Calu3 (cell line): Measurements from ENCODE around the gene AREL1. TPM values are rescaled to one million over a fixed set of nuclear protein-coding genes. Genes with fewer than 3 reads are reported as not detected.

ENCODE experiments used
- BruUV-seq: library from RNA; stranded (reverse); fragments of 400-500 nt; replicated peaks from 2 replicates; lab custom pipeline; 2021; lab: Mats Ljungman, UMichigan
- CTCF ChIA-PET: fragments of 300-600 bp; sonication (Branson Sonifier 250); formaldehyde crosslinking; loops from one replicate; lab custom pipeline; 2022; ENCODE audit warnings: antibody characterized with exemption; lab: Charles Lee
- DNase-seq: peaks from one replicate; pipeline ENCODE4 v3.0.0; 2022
- H3K27ac Mint-ChIP-seq: one replicate; pipeline ENCODE4 v1.8.0; 2022; ENCODE audit warnings: mixed read lengths; ENCODE audit not compliant: unreplicated experiment
- H3K27me3 Mint-ChIP-seq: one replicate; pipeline ENCODE4 v1.8.0; 2022; ENCODE audit warnings: mixed read lengths; ENCODE audit not compliant: unreplicated experiment
- H3K36me3 Mint-ChIP-seq: one replicate; pipeline ENCODE4 v1.8.0; 2022; ENCODE audit warnings: mild to moderate bottlenecking, moderate library complexity, mixed read lengths; ENCODE audit not compliant: insufficient read depth, unreplicated experiment
- H3K4me1 Mint-ChIP-seq: one replicate; pipeline ENCODE4 v1.8.0; 2022; ENCODE audit warnings: mild to moderate bottlenecking, low read depth, mixed read lengths; ENCODE audit not compliant: unreplicated experiment
- H3K4me3 Mint-ChIP-seq: one replicate; pipeline ENCODE4 v1.8.0; 2022; ENCODE audit warnings: mild to moderate bottlenecking, low read depth, moderate library complexity, mixed read lengths; ENCODE audit not compliant: unreplicated experiment
- H3K9me3 Mint-ChIP-seq: one replicate; pipeline ENCODE4 v1.8.0; 2022; ENCODE audit warnings: low read depth, mixed read lengths; ENCODE audit not compliant: unreplicated experiment
- CTCF ChIP-seq: fragments of 200-600 bp; IDR thresholded peaks from one replicate; pipeline ENCODE4 v1.8.0; 2022; ENCODE audit warnings: antibody characterized with exemption; ENCODE audit not compliant: unreplicated experiment
- intact Hi-C: fragments of 100-400 bp; cut with micrococcal nuclease; formaldehyde crosslinking; loops from one replicate; pipeline ENCODE4 v1.10.0; 2022; ENCODE audit not compliant: unreplicated experiment
- total RNA-seq: library from RNA; stranded (reverse); gene quantifications from 2 replicates; pipeline ENCODE4 v1.2.3, GENCODE V29; 2022

Gene AREL1
- total RNA-seq, 1 experiment from 2014 or later, result 31.9 TPM

- intact Hi-C loops, result no loop called here
- TF ChIP-seq CTCF, result no peak
- H3K4me1 Mint-ChIP-seq, result no peaks in the 10 kb centered on the region
- H3K27me3 Mint-ChIP-seq, result no peaks in the 10 kb centered on the region
- CTCF ChIA-PET, result no interaction called here
- DNase-seq, result no peak
- BruUV-seq, result no TSS peak
- H3K36me3 Mint-ChIP-seq, result peaks cover 30% of the 10 kb centered on the region
- no peak overlapping the region for H3K27ac Mint-ChIP-seq
- no peaks in the 10 kb centered on the region for H3K9me3 Mint-ChIP-seq
- H3K4me3 Mint-ChIP-seq, result no peak overlapping the region
These were observed 37.7 kb downstream of the AREL1 start for GRCh38 chr14:74675219-74675618.

DNA sequence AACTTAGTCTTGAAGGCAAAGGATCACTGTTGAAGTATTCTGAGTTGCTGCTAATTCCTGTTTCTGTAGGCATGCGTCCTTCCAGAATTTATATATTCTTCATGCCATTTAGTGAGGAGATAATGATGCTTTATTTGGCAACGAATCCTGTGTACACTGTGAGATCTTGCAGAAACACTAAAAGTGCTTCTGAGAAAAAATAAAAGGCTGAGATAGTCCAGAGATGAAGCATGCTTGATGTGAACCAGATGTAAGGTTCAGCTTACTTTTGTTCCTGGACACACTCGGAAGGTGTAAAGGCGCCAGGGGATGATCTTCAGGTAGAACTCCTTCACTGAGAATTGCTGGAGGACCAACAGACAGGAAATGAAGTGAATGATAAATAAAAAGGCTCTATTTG, 39.1 kb downstream of the AREL1 start:
- CTCF ChIA-PET, result interaction anchor here (0.7 kb wide), 1 partner anchor 1694 kb away, joined by 5 read pairs; no protein-coding TSS in a partner anchor
- no peaks in the 10 kb centered on the region for H3K9me3 Mint-ChIP-seq
- intact Hi-C loops, result no loop called here
- no peaks in the 10 kb centered on the region for H3K4me1 Mint-ChIP-seq
- no TSS peak for BruUV-seq
- H3K27me3 Mint-ChIP-seq, result no peaks in the 10 kb centered on the region
- no peak overlapping the region for H3K4me3 Mint-ChIP-seq
- TF ChIP-seq CTCF, result no peak
- DNase-seq, result no peak
- H3K27ac Mint-ChIP-seq, result no peak overlapping the region
- peaks cover 30% of the 10 kb centered on the region for H3K36me3 Mint-ChIP-seq

DNA sequence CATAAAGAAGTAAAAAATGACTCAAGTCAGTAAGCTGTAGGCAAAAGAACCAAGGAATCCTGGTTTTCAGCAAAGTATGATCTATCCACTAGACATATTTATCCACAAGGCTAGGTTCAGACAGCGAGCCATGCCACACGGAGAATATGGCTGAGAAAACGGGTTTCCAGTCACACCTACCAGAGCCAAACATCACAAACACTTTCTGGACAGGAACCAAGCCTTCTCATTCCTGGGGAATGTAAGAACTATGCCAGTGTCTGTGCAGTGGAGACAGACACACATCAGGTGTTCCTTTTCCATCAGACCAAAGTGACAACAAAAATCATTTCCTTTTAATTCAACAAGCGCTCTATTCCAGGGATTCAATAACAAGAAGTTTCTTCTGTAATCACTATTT, 41.1 kb downstream of the AREL1 start:
- CTCF ChIA-PET, result no interaction called here
- DNase-seq, result no peak
- BruUV-seq, result no TSS peak
- intact Hi-C loops, result no loop called here
- H3K4me1 Mint-ChIP-seq, result no peaks in the 10 kb centered on the region
- H3K27ac Mint-ChIP-seq, result no peak overlapping the region
- H3K36me3 Mint-ChIP-seq, result peaks cover 35% of the 10 kb centered on the region
- H3K27me3 Mint-ChIP-seq, result no peaks in the 10 kb centered on the region
- no peaks in the 10 kb centered on the region for H3K9me3 Mint-ChIP-seq
- TF ChIP-seq CTCF, result no peak
- H3K4me3 Mint-ChIP-seq, result no peak overlapping the region

DNA sequence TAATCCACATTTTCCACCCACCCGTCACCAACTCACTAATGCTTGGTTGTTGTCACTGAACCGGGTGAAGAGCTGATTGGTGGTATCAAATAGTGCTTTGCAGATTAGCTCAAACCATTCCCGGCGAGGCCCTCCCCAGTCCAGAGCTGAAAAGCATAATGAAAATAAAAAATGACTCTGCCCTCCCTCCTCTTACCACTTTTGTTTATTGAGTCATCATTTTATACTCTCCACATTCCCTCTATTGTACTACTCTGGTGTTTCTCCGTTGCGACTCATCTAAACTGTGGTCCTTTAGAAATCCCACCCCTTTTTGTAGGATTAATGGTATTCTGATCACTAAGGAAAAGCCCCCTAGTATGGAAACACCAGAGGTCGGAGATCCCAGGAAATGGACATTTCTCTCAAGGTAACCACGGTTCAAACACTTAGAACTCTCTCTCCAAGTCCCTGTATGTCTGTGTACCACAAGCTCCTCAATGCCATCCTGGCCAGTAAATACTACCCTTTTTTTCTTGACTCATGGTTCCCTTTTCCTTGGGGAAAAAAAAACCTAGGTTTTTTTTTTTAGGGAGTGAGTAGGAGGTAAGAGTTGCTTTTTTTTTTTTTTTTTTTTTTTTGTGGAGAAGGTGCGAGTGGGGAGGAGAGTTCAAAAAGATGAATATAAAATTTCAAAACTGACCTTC, 42.0 kb downstream of the AREL1 start:
- no peaks in the 10 kb centered on the region for H3K27me3 Mint-ChIP-seq
- DNase-seq, result no peak
- CTCF ChIA-PET, result interaction anchor here (0.6 to 0.9 kb wide), 2 partner anchors 28 to 41 kb away, joined by 3 read pairs; no protein-coding TSS in a partner anchor
- intact Hi-C loops, result no loop called here
- H3K36me3 Mint-ChIP-seq, result peaks cover 44% of the 10 kb centered on the region
- TF ChIP-seq CTCF, result no peak
- no peaks in the 10 kb centered on the region for H3K9me3 Mint-ChIP-seq
- H3K4me1 Mint-ChIP-seq, result no peaks in the 10 kb centered on the region
- no peak overlapping the region for H3K27ac Mint-ChIP-seq
- BruUV-seq, result no TSS peak
- no peak overlapping the region for H3K4me3 Mint-ChIP-seq
